Measurements from ENCODE around the gene XAB2. TPM values are rescaled to one million over a fixed set of nuclear protein-coding genes. Genes with fewer than 3 reads are reported as not detected.

XAB2 gene
- total RNA-seq, 1 donor from 2014 or later: 28.1 TPM

GRCh38 chr19:7639863-7640348 is 10.6 kb upstream of the XAB2 start:
- H3K79me2 ChIP-seq (ENCODE audit: insufficient read depth, low read length): no peaks in the 10 kb centered on the region
- H3K4me1 ChIP-seq (ENCODE audit: insufficient read depth, low read length): no peaks in the 10 kb centered on the region
- no peaks in the 10 kb centered on the region for H4K20me1 ChIP-seq (ENCODE audit: insufficient read depth, low read length)
- FAIRE-seq: no peak
- DNase-seq (ENCODE audit: low read depth): no peak
- peaks cover 5% of the 10 kb centered on the region for H3K9me3 ChIP-seq (ENCODE audit: insufficient read depth, low read depth, low read length)
- no peak overlapping the region for H3K27ac Mint-ChIP-seq (ENCODE audit: unreplicated experiment)
- H3K9ac ChIP-seq (ENCODE audit: low read length): no peak overlapping the region
- TF ChIP-seq CTCF (IDR thresholded peaks at IDR 0.05; ENCODE audit: insufficient read depth, low read depth, low read length) (no peak), EZH2 (IDR thresholded peaks at IDR 0.05; ENCODE audit: insufficient read depth, low read length) (no peak)
- H3K4me1 Mint-ChIP-seq (ENCODE audit: low read depth, unreplicated experiment): no peaks in the 10 kb centered on the region
- no peak overlapping the region for H3K4me3 Mint-ChIP-seq (ENCODE audit: unreplicated experiment)
- no peak overlapping the region for H3K4me3 ChIP-seq (ENCODE audit: insufficient read depth, low read depth, low read length)
- no peaks in the 10 kb centered on the region for H3K36me3 ChIP-seq (ENCODE audit: insufficient read depth, low read length)
- H3K4me2 ChIP-seq (ENCODE audit: low read length): no peak overlapping the region
- peaks cover 13% of the 10 kb centered on the region for H3K27me3 ChIP-seq (ENCODE audit: insufficient read depth, low read length)
- no peak overlapping the region for H3K27ac ChIP-seq (ENCODE audit: low read depth, low read length)
- H2AFZ ChIP-seq (ENCODE audit: low read depth, low read length): no peak overlapping the region
- H3K36me3 Mint-ChIP-seq (ENCODE audit: low read depth, unreplicated experiment): peaks cover 1% of the 10 kb centered on the region
- H3K9me3 Mint-ChIP-seq (ENCODE audit: unreplicated experiment): no peaks in the 10 kb centered on the region
- peaks cover 7% of the 10 kb centered on the region for H3K27me3 Mint-ChIP-seq (ENCODE audit: low read depth, unreplicated experiment)

DNA sequence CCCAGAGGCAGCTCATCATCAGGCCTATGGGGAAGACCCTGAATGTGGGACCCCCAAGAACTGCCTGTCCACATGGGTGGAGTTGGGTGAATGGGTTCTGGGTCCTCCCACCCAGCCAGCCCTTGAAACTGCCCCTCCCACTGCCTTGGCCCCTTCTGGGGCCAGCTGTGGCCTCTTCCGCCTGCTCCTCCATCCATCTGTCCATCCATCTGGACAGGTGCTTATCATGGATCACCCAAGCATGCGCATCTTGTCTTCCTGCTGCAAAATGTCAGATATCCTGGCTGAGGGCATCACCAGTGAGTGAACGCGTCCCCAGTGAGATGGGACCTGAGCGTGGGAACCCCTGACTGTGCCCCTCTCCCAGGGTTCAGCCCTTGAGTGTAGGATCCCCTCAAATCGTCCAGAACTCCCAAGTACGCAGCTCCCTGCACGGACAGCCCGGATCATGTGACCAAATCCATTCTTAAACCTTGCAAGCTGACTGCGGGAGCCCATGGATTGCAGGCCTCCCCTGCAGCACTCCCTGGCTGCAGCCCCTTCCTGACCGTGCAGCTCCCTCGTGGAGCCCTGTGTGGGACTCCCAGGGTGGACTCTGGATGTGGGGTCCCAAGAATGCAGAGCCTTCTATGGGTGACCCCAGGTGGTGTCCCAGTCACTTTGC is 9.6 kb upstream of the XAB2 start:
- DNase-seq (ENCODE audit: low read depth) (no peak), FAIRE-seq (no peak)
- H3K4me3 Mint-ChIP-seq (ENCODE audit: unreplicated experiment): no peak overlapping the region
- H3K27me3 ChIP-seq (ENCODE audit: insufficient read depth, low read length): peaks cover 13% of the 10 kb centered on the region
- peaks cover 1% of the 10 kb centered on the region for H3K36me3 Mint-ChIP-seq (ENCODE audit: low read depth, unreplicated experiment)
- no peak overlapping the region for H2AFZ ChIP-seq (ENCODE audit: low read depth, low read length)
- H3K4me3 ChIP-seq (ENCODE audit: insufficient read depth, low read depth, low read length): no peak overlapping the region
- TF ChIP-seq CTCF (IDR thresholded peaks at IDR 0.05; ENCODE audit: insufficient read depth, low read depth, low read length) (no peak), EZH2 (IDR thresholded peaks at IDR 0.05; ENCODE audit: insufficient read depth, low read length) (no peak)
- no peaks in the 10 kb centered on the region for H4K20me1 ChIP-seq (ENCODE audit: insufficient read depth, low read length)
- no peak overlapping the region for H3K9ac ChIP-seq (ENCODE audit: low read length)
- H3K79me2 ChIP-seq (ENCODE audit: insufficient read depth, low read length): no peaks in the 10 kb centered on the region
- H3K27ac Mint-ChIP-seq (ENCODE audit: unreplicated experiment): no peak overlapping the region
- peaks cover 7% of the 10 kb centered on the region for H3K27me3 Mint-ChIP-seq (ENCODE audit: low read depth, unreplicated experiment)
- no peaks in the 10 kb centered on the region for H3K36me3 ChIP-seq (ENCODE audit: insufficient read depth, low read length)
- H3K27ac ChIP-seq (ENCODE audit: low read depth, low read length): no peak overlapping the region
- no peaks in the 10 kb centered on the region for H3K4me1 Mint-ChIP-seq (ENCODE audit: low read depth, unreplicated experiment)
- peaks cover 5% of the 10 kb centered on the region for H3K9me3 ChIP-seq (ENCODE audit: insufficient read depth, low read depth, low read length)
- no peaks in the 10 kb centered on the region for H3K4me1 ChIP-seq (ENCODE audit: insufficient read depth, low read length)
- no peak overlapping the region for H3K4me2 ChIP-seq (ENCODE audit: low read length)
- no peaks in the 10 kb centered on the region for H3K9me3 Mint-ChIP-seq (ENCODE audit: unreplicated experiment)
